ENCODE data around the gene TCAIM.
A peak's percentile ranks its signal among the peaks of the same experiment; 100 is the strongest.

Gene TCAIM

DNA sequence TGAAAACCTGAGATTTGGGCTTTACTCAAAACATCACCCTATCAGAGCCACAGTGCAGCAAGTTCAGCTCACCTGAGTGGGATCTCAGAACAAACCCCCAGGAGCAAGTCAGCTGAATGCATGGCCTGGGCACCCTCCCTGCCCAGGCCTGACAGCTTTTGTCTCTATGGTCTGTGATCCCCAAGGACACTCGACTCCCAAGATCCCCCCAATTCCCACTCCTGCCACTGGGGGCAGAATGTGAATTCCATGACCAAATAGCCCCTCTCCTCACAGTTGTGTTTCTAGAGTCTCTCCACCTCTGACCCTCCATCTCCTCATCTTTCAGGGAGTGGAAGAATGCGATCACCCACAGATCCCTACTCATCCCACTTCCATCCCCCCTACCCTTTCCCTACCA lies 80.0 kb downstream of the TCAIM start:
- H3K27me3 Mint-ChIP-seq: peaks cover 2% of the 10 kb centered on the region
- no peaks in the 10 kb centered on the region for H3K4me1 Mint-ChIP-seq
- no peaks in the 10 kb centered on the region for H3K9me3 Mint-ChIP-seq
- no peak overlapping the region for H3K4me3 Mint-ChIP-seq
- no peaks in the 10 kb centered on the region for H3K36me3 Mint-ChIP-seq
- H3K27ac Mint-ChIP-seq: no peak overlapping the region

DNA sequence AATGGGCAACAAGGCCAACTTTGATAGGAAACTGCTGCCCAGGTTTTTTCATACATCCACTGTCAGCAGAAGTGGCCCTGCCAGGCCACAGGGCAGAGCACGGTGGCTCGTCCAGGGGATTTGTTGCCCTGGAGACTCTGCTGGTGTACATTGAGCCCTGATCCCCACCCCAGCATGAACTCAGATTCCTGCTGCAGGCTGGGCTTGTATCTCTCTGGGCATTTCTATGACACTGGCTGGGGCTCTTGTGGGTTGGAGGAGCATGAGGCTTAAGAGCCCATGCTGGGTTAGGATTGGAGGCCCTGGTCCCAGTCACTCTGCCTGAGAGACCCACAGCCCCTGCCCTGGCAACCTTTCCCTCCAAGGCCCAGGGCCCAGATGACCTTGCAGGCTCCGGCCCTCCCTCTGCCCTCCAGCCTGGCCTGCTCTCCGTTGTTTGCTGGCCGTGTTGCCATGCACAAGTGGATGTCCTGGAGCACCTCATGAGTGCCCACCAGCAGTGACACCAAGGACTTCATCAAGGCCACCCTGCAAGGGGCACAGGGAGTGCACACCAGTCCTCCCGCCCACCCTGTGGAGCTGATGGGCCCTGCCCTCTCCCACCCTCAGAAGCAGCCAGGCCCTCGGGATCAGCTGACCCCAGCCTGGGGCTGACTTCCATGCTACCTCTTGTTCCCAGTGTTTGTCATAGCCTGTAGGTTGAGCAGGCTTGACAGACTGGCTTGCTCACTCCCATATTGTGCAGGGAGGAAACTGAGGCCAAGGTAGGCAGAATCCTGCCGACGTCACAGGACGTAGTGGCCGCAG lies 80.8 kb downstream of the TCAIM start:
- Mint-ChIP-seq H3K9me3 (no peaks in the 10 kb centered on the region), H3K4me1 (no peaks in the 10 kb centered on the region), H3K36me3 (no peaks in the 10 kb centered on the region), H3K27me3 (peaks cover 3% of the 10 kb centered on the region), H3K27ac (no peak overlapping the region), H3K4me3 (no peak overlapping the region)

DNA sequence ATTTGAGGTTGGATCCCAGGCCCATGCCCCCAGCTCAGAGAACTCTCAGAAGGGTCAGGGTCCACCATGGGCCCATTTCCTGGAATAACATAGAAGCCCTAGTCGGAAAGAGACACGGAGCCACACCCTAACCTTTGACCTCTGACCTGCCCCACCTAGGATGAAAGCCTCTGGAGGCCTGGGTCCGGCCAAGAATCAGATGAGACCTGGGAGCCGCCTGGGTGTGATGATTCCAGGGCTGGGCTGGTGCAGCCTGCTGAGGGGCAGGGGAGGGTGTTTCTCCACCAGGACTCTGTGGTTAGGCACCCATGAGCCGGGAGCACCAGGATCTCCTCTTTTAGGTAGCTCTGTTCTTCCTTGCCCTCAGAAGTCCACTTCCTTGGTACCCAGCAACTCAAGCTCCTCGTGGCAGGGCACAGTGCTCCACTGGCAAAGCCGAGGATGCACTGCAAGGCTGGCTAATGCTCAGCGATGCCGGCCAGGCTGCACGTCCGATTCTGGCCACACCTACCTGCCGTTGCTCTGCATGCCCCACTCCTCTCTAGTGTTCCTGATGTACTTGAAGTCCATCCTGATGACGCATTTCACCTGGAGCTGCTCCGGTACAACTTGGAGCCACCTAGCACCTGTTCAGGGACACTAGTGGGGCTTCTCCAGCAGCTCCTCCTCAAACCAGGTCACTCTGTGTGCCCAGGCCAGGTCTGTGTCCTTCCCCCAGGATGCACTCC lies 81.5 kb downstream of the TCAIM start:
- Mint-ChIP-seq H3K4me1 (no peaks in the 10 kb centered on the region), H3K36me3 (no peaks in the 10 kb centered on the region), H3K27me3 (peaks cover 3% of the 10 kb centered on the region), H3K4me3 (no peak overlapping the region), H3K9me3 (no peaks in the 10 kb centered on the region), H3K27ac (no peak overlapping the region)

DNA sequence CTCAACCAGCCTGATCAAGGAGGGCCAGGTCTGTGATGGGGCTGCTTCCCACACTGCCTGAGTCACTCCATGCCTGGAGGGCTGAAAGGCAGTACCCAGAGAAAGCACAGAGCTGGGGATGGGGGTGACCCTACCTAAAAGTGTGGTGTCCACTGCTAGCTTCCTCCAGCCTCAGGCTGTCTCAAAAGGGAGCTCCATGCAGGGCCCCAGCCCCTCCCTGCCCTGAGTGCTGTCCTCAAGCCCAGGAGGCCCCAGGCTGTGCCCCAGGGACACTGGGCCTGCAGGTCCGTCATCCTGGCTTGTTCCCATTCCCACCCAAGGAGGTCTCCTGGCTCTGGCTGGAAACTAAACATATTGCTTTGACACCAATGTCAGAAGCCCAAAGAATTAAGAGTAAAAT lies 82.1 kb downstream of the TCAIM start:
- H3K4me3 Mint-ChIP-seq: no peak overlapping the region
- H3K27ac Mint-ChIP-seq: no peak overlapping the region
- no peaks in the 10 kb centered on the region for H3K4me1 Mint-ChIP-seq
- no peaks in the 10 kb centered on the region for H3K36me3 Mint-ChIP-seq
- peaks cover 3% of the 10 kb centered on the region for H3K27me3 Mint-ChIP-seq
- H3K9me3 Mint-ChIP-seq: no peaks in the 10 kb centered on the region

DNA sequence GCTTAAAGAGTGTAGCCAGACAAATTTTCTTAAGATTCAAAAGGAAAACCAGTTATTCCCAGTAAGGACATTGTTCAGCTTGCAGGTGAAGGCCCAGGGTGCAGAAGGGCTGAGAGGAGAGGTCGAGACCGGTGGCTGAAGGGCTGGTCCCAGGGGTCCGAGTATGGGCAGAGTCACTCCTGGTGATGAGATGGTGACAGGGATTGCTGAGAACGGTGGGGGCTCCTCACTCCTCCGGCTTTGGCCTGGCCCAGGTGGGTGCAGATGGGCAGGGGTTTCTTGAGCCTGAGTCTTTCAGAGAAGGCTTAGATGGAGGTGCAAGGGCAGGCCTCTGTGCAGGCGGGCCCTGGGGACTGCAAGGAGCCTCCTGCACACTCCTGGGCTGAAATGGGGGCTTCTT lies 82.7 kb downstream of the TCAIM start:
- Mint-ChIP-seq H3K27me3 (peaks cover 3% of the 10 kb centered on the region), H3K4me3 (no peak overlapping the region), H3K4me1 (no peaks in the 10 kb centered on the region), H3K9me3 (no peaks in the 10 kb centered on the region), H3K36me3 (no peaks in the 10 kb centered on the region), H3K27ac (no peak overlapping the region)

DNA sequence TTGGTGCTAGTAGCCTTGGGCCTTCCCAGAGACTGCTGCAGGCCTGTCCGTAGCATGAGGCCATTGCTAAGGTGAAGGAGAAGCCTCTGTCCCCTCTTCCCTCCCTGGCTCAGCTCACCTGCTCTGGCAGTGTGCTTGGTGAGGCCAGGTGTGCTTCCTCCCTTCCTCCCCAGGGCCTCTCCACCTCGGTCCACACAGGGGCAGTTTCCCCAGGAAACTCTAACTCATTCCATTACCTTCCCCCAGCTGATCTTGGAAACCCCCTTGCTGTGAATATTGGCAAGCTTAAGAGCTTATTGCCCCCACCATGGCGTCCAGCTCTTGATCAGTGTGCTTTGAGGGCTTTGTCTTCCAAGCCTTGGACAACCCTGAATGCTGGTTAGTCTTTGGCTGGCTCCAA lies 86.2 kb downstream of the TCAIM start:
- H3K27ac Mint-ChIP-seq: no peak overlapping the region
- H3K36me3 Mint-ChIP-seq: no peaks in the 10 kb centered on the region
- H3K9me3 Mint-ChIP-seq: no peaks in the 10 kb centered on the region
- H3K4me1 Mint-ChIP-seq: no peaks in the 10 kb centered on the region
- H3K4me3 Mint-ChIP-seq: no peak overlapping the region
- peaks cover 3% of the 10 kb centered on the region for H3K27me3 Mint-ChIP-seq

DNA sequence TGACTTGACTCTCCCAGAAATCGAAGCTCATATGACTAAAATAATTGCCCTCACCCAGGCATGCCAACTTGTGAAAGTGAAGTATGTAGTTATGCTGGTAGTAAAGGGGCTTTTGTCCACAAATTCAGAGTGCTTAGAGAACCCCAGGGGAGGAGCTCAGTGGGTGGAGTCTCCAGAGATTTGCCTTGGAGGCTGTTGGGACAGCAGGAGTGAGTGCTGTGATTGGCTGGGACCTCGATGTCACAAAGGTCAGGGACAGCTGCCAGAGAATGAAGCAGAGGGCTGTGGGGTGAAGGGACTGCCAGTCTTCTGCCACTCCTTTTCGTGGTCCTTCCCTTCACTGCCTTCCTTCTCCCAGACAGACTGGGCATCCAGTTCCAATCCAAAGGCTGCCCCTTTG lies 89.1 kb downstream of the TCAIM start:
- H3K4me3 Mint-ChIP-seq: no peak overlapping the region
- H3K36me3 Mint-ChIP-seq: no peaks in the 10 kb centered on the region
- H3K27me3 Mint-ChIP-seq: peaks cover 3% of the 10 kb centered on the region
- no peaks in the 10 kb centered on the region for H3K9me3 Mint-ChIP-seq
- H3K27ac Mint-ChIP-seq: no peak overlapping the region
- H3K4me1 Mint-ChIP-seq: no peaks in the 10 kb centered on the region

DNA sequence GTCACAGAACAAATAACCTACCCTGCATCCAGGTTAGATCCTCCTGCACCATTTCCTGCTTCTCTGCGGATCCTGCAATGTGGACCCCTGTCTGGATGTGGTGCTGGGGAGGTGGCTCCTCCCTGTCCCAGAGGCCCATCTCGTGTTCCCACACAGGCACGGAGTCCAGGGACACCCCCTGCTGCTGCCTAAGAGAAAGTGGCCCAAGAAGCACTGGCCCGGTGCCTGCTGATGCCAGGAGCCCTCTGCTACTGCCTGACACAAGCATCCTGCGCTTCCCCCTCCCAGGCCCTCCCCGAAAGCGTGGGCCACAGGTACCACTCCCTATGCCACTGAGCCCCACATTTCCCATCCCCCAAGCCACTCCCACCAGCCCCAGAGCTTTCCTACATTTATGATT lies 90.3 kb downstream of the TCAIM start:
- H3K4me1 Mint-ChIP-seq: no peaks in the 10 kb centered on the region
- no peaks in the 10 kb centered on the region for H3K36me3 Mint-ChIP-seq
- no peaks in the 10 kb centered on the region for H3K27me3 Mint-ChIP-seq
- no peaks in the 10 kb centered on the region for H3K9me3 Mint-ChIP-seq
- no peak overlapping the region for H3K27ac Mint-ChIP-seq
- H3K4me3 Mint-ChIP-seq: no peak overlapping the region

DNA sequence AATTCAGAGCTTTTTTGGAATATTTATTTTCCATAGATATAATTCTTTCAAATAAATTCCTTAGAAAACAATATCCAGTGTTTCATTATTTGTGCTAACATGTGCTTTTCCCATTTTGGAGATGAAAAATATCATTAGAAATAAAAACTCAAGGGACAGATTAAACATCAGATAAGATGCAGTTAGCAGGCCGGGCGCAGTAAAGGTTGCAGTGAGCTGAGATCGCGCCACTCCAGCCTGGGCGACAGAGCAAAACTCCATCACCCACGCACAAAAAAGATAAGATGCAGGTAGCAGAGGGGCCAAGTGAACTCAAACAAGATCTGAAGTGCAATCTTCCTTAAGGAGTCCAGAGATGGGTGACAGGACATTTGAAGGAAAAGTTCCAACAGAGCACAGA lies 90.9 kb downstream of the TCAIM start:
- Mint-ChIP-seq H3K4me3 (no peak overlapping the region), H3K27me3 (no peaks in the 10 kb centered on the region), H3K4me1 (no peaks in the 10 kb centered on the region), H3K9me3 (no peaks in the 10 kb centered on the region), H3K36me3 (no peaks in the 10 kb centered on the region), H3K27ac (no peak overlapping the region)

DNA sequence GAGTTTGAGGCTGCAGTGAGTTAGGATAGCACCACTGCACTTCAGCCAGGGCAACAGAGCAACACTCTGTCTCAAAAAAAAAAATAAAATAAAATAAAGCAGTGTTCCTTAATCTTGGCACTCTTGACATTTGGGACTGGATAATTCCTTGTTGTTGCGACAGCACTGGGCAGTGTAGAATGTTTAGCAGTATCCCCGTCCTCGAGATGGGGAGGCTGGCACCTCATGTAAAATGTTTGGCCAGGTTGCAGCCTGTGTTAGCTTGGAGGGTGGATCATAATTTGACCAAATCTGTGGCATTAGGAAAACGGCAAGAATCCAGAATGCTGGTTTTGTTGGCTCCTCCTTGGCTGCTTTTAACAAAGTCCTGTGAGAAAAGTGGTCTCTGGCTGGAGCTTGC lies 91.9 kb downstream of the TCAIM start:
- no peaks in the 10 kb centered on the region for H3K9me3 Mint-ChIP-seq
- no peaks in the 10 kb centered on the region for H3K4me1 Mint-ChIP-seq
- H3K36me3 Mint-ChIP-seq: no peaks in the 10 kb centered on the region
- no peaks in the 10 kb centered on the region for H3K27me3 Mint-ChIP-seq
- H3K27ac Mint-ChIP-seq: no peak overlapping the region
- H3K4me3 Mint-ChIP-seq: no peak overlapping the region

DNA sequence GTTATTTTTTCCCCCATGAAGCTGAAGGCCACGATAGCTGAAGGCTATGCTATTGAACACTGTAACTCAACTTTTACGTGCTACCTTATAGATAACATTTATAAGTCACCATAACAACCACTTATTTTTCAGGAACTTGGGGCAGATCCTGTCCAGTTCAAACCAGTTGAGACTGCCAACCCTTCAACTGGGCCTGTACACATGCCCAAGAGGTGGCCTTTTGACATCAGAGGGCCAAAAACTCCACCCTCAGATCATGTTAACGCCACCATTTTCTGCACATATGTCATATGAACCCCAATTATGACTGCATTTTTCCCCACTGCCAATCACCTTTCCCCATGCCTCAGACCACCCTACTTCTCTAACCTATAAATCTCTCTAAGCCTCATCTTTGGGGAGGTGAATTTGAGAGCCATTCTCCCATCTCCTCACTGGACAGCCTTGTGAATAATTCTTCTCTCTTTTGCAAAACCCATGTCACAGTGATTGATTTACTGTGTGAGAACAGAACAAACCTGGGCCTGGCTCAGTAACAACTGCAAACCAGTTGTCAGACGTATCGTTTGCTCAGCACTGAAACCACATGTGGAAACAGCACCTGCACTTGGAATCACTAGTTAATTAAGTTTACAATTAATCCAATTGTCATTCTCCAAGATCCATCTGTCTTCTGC lies 96.4 kb downstream of the TCAIM start:
- Mint-ChIP-seq H3K36me3 (no peaks in the 10 kb centered on the region), H3K9me3 (no peaks in the 10 kb centered on the region), H3K27me3 (no peaks in the 10 kb centered on the region), H3K4me1 (peaks cover 9% of the 10 kb centered on the region), H3K4me3 (no peak overlapping the region), H3K27ac (no peak overlapping the region)

DNA sequence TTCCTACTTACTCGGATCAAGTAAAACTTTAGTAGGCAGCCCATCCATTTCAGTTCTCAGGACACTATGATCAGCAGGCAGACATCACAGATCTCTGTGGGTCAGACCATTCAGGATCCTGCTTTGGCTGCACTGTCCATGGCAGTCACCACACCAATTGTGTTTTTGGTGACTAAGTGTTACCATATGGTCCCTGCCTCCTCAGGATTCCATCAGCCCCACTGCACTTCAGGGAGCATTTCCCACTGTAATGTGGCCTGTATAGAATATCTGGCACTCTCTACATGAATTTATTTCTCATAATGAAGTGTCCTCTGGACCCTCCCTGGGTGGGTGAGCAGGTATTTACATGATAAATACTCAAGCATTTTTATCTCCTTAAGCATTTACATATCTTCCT lies 97.6 kb downstream of the TCAIM start:
- H3K36me3 Mint-ChIP-seq: no peaks in the 10 kb centered on the region
- no peak overlapping the region for H3K27ac Mint-ChIP-seq
- H3K9me3 Mint-ChIP-seq: no peaks in the 10 kb centered on the region
- H3K27me3 Mint-ChIP-seq: no peaks in the 10 kb centered on the region
- peaks cover 19% of the 10 kb centered on the region for H3K4me1 Mint-ChIP-seq
- H3K4me3 Mint-ChIP-seq: no peak overlapping the region

DNA sequence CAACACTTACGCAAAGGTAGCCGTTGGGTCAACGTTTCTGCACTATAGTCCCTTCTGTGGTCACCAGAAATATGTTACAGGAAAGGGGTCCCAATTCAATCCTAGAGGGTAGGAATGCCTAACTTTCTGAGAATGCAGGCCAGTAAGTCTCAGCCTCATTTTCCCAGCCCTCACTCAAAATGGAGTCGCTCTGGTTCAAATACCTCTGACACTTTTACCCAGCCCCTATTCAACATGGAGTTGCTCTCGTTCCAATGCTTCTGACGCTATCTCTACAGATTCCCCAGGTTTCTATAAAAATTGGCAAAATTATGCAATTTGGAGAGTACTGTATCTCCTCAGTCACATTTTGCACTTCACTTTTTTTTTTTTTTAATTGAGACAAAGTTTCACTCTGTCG lies 99.2 kb downstream of the TCAIM start:
- H3K9me3 Mint-ChIP-seq: no peaks in the 10 kb centered on the region
- H3K27ac Mint-ChIP-seq: no peak overlapping the region
- peaks cover 2% of the 10 kb centered on the region for H3K36me3 Mint-ChIP-seq
- peaks cover 32% of the 10 kb centered on the region for H3K4me1 Mint-ChIP-seq
- H3K27me3 Mint-ChIP-seq: no peaks in the 10 kb centered on the region
- no peak overlapping the region for H3K4me3 Mint-ChIP-seq

DNA sequence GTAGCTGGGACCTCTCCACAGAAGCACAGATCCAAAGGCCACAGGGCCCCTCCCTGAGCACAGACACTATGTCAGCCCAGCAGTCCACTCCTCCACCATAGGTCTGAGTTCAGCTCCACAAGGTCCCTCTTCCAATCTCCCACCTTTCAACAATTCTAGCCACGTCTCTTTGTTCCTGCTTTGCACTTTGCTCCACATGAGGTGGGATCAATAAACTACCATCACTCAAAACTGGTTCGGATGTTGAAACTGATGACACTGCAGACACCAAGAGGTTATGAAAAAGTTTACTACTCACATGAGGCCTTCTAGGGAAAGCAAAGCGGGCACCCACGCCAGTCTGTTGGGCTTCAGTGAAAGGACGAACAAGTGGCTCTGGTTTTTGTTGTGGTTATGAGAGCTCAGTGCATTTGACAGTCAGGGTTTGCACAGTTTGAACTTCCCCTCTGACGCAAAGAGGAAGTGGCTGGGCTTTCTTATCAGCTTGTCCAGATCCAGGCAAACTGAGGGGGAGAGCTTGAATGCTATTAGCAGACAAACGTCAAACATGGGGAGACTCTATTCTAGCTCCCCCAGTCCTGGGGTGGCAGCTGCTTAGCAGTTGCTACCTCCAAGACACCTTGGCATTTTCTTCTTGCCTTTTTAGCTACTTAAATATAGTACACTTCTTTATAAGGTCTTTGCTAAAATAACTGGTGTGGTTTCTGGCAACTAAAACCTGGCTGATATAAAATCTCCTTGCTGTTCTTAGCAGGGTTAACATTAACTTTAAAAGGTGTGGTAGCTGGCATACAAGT lies 101.1 kb downstream of the TCAIM start:
- H3K27ac Mint-ChIP-seq: peak overlapping the region; percentile 91
- peak overlapping the region; percentile 54 for H3K4me3 Mint-ChIP-seq
- peaks cover 40% of the 10 kb centered on the region for H3K4me1 Mint-ChIP-seq
- no peaks in the 10 kb centered on the region for H3K9me3 Mint-ChIP-seq
- peaks cover 9% of the 10 kb centered on the region for H3K36me3 Mint-ChIP-seq
- no peaks in the 10 kb centered on the region for H3K27me3 Mint-ChIP-seq

DNA sequence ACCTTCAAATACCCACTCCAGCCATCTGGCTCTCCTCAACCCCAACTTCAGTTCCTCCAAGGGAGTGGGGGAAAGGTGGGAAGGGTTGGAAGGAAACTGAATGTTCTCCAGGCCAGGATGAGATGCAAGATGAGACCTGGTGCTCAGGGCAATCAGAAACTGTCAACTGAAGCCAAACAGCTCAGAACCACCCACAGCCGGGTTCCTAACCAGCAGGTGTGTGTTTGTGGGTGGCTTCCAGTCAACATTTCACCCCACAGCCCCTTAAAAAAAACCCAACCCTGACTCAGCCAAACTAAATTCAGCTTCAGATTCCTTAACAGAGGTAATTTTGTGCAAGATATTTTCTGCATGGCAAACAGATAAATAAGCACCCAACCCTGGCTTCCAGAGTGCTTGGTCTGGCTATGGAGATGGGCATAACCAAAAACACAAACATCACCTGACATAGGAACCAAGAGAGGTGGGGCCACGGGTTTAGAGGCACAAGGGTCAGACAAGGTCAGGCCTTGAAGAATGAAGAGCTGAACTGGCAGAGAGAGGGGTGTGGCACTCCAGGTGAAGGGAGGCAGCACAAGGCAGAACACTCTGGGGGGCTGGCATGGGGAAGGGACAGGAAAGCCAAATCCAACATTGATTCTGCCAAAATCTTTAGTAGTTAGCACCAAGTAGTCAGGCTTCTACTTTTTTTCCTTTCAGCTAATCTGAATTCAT lies 104.2 kb downstream of the TCAIM start:
- Mint-ChIP-seq H3K27ac (peak overlapping the region; percentile 74), H3K4me1 (peaks cover 48% of the 10 kb centered on the region)

More for the DNA sequence above, 104.2 kb downstream of the TCAIM start:
- Mint-ChIP-seq H3K9me3 (peaks cover 3% of the 10 kb centered on the region), H3K27me3 (no peaks in the 10 kb centered on the region), H3K36me3 (peaks cover 28% of the 10 kb centered on the region), H3K4me3 (no peak overlapping the region)

Measured in activated naive CD4-positive, alpha-beta T cell treated with anti-CD3 and anti-CD28 coated beads, Interleukin-2, amount 50 U/mL, for 24 hours (primary cell).